GM12878 (cell line): ENCODE data around the gene ZNF641. TPM values are rescaled to one million over a fixed set of nuclear protein-coding genes. Genes with fewer than 3 reads are reported as not detected.

Source experiments
- ATAC-seq: fragments of 200-7000 bp; cut with Tn5 transposase; 3 replicates; pipeline ENCODE4 v1.9.1; 2020; ENCODE audit warnings: mild to moderate bottlenecking, moderate library complexity
- BruUV-seq: library from RNA; stranded (reverse); fragments of 400-500 nt; replicated peaks from 2 replicates; lab custom pipeline; 2021; lab: Mats Ljungman, UMichigan
- CTCF ChIA-PET: fragments of 300-600 bp; sonication (Branson Sonifier 250); formaldehyde crosslinking; extraction: SDS; loops from one replicate; lab custom pipeline; 2021; ENCODE audit warnings: inconsistent platforms; lab: Yijun Ruan, JAX
- POLR2A ChIA-PET: fragments of 350-600 bp; formaldehyde crosslinking; extraction: SDS; loops from one replicate; lab custom pipeline; 2021; ENCODE audit warnings: inconsistent platforms; lab: Charles Lee
- RAD21 ChIA-PET: fragments of 300-600 bp; sonication (Branson Sonifier 250); formaldehyde crosslinking; loops from one replicate; lab custom pipeline; 2023; ENCODE audit warnings: antibody characterized with exemption; ENCODE audit not compliant: unreplicated experiment; lab: Charles Lee
- SMC1A ChIA-PET: fragments of 300-600 bp; sonication (Branson Sonifier 250); formaldehyde crosslinking; loops from one replicate; lab custom pipeline; 2023; ENCODE audit not compliant: unreplicated experiment, uncharacterized antibody; lab: Charles Lee
- DNase-seq: peaks from one replicate; pipeline ENCODE4 v3.0.0-alpha.2; 2011; ENCODE audit warnings: low read depth, low spot score
- FAIRE-seq: peaks from 3 replicates; lab custom pipeline; 2011; peaks lifted over from hg19 to GRCh38; lab: Jason Lieb, UNC
- H2AFZ ChIP-seq: 2 replicates; pipeline ENCODE4 v1.6.0; 2011; ENCODE audit warnings: low read depth, low read length, control low read depth; ENCODE audit not compliant: control insufficient read depth
- H3K27ac ChIP-seq: 2 replicates; pipeline ENCODE4 v1.5.1; 2011; ENCODE audit warnings: control low read depth; ENCODE audit not compliant: control insufficient read depth, insufficient read depth
- H3K27me3 ChIP-seq, 2 experiments: replicated peaks in 1 of 2; 2 replicates each; pipeline versions ENCODE4 v1.6.0 to v1.6.1; 2011; ENCODE audit warnings: low read length in 1 of 2; ENCODE audit not compliant: control insufficient read depth in 2 of 2, insufficient read depth in 2 of 2
- H3K36me3 ChIP-seq, 2 experiments: 2 replicates each; pipeline ENCODE4 v1.5.1; 2011; ENCODE audit warnings: low read length in 1 of 2; ENCODE audit not compliant: control insufficient read depth in 2 of 2, insufficient read depth in 2 of 2
- H3K4me1 ChIP-seq: 2 replicates; pipeline ENCODE4 v1.6.1; 2011; ENCODE audit warnings: mild to moderate bottlenecking, low read length, moderate library complexity, mixed read lengths; ENCODE audit not compliant: control insufficient read depth, insufficient read depth
- H3K4me2 ChIP-seq: 2 replicates; pipeline ENCODE4 v1.6.0; 2011; ENCODE audit warnings: control low read depth; ENCODE audit not compliant: control insufficient read depth, insufficient read depth
- H3K4me3 ChIP-seq: fragments of 200-600 bp; sonication (generic); 2 replicates; pipeline ENCODE4 v1.5.1; 2016
- H3K79me2 ChIP-seq: 2 replicates; pipeline ENCODE4 v1.6.0; 2011; ENCODE audit warnings: low read length; ENCODE audit not compliant: control insufficient read depth, insufficient read depth
- H3K9ac ChIP-seq: 2 replicates; pipeline ENCODE4 v1.8.0; 2011; ENCODE audit warnings: low read length, control low read depth, mixed read lengths; ENCODE audit not compliant: control insufficient read depth, insufficient read depth
- H3K9me3 ChIP-seq: replicated peaks from 3 replicates; pipeline ENCODE4 v1.5.1; 2011; ENCODE audit warnings: mild to moderate bottlenecking, low read length; ENCODE audit not compliant: control insufficient read depth, insufficient read depth
- H4K20me1 ChIP-seq: 2 replicates; pipeline ENCODE4 v1.6.0; 2011; ENCODE audit not compliant: control insufficient read depth, insufficient read depth
- BRCA1 ChIP-seq: IDR thresholded peaks from 2 replicates; pipeline ENCODE4 v1.6.1; 2011; ENCODE audit warnings: low read depth, low read length, improper control_type of control experiment
- PAX8 ChIP-seq: fragments of 450-650 bp; IDR thresholded peaks from 2 replicates; pipeline ENCODE4 v1.6.1; 2017; ENCODE audit warnings: mild to moderate bottlenecking, moderate library complexity
- ZNF384 ChIP-seq: IDR thresholded peaks from 2 replicates; pipeline ENCODE4 v1.6.1; 2012; ENCODE audit warnings: low read depth, mild to moderate bottlenecking, low read length, improper control_type of control experiment, borderline replicate concordance
- WGBS: methylation state at CpG from one replicate; pipeline ENCODE4 v1.1.6; 2016; ENCODE audit warnings: low lambda C conversion rate; ENCODE audit not compliant: insufficient replicate concordance, insufficient coverage; ENCODE audit errors: missing lambda C conversion rate; 5-methylcytosine and 5-hydroxymethylcytosine counted together
- in situ Hi-C: fragments of 300-500 bp; cut with MboI; formaldehyde crosslinking; loops from 9 replicates; pipeline ENCODE4 v1.14.3; 2018; ENCODE audit warnings: mixed read lengths
- intact Hi-C: fragments of 100-400 bp; cut with micrococcal nuclease; formaldehyde crosslinking; loops from one replicate; pipeline ENCODE4 v1.14.2; 2022; ENCODE audit not compliant: unreplicated experiment
- polyA plus RNA-seq, 11 experiments: library from polyadenylated mRNA; depleted of rRNA in 4 of 11; unstranded in 6 of 11; stranded (reverse) in 5 of 11; fragments of >200 nt; fragmentation: Nextera tagmentation in 4 of 11; fragmentation: Illumina TruSeq in 1 of 11; extraction: Ambion mirVana in 4 of 11; extraction: Trizol in 1 of 11; gene quantifications; 1 replicate in 1 of 11; 2 replicates in 10 of 11; pipeline versions ENCODE4 v1.2.1 to v1.2.3, GENCODE V29; 2011 to 2016; ENCODE audit warnings: inconsistent platforms in 2 of 11, missing spikeins in 2 of 11, low read depth in 1 of 11
- total RNA-seq, 4 experiments: library from RNA; depleted of rRNA in 3 of 4; stranded (reverse); fragments of >200 nt in 3 of 4; fragmentation: Illumina TruSeq in 1 of 4; extraction: Trizol in 1 of 4; gene quantifications; 2 replicates each; pipeline versions ENCODE4 v1.2.1 to v1.2.3, GENCODE V29; 2013 to 2021
- TF ChIP-seq, protein P1 (sequence below): fragments of 150-350 bp; IDR thresholded peaks from 2 replicates; pipeline ENCODE4 v1.6.1; 2016; ENCODE audit warnings: low read depth, low read length

The ZNF641 gene
- total and polyA plus RNA-seq, 10 of the 15 experiments (the other 5 are each of a cell fraction or from before 2014, with no cell fraction given): 1.1 to 10.3 (median 6.3) TPM

GRCh38 chr12:48329199-48329939 is 21.4 kb downstream of the ZNF641 start:
- DNase-seq: no peak
- POLR2A ChIA-PET: interaction anchor here (0.6 kb wide), 1 partner anchor 400 kb away, joined by 5 read pairs; no protein-coding TSS in a partner anchor
- H3K9me3 ChIP-seq: no peaks in the 10 kb centered on the region
- no peaks in the 10 kb centered on the region for H3K79me2 ChIP-seq
- H4K20me1 ChIP-seq: no peaks in the 10 kb centered on the region
- intact Hi-C loops: no loop called here
- BruUV-seq: no TSS peak
- H3K4me1 ChIP-seq: no peaks in the 10 kb centered on the region
- TF ChIP-seq PAX8 (no peak), BRCA1 (no peak), ZNF384 (no peak)
- TF ChIP-seq, protein P1, sequence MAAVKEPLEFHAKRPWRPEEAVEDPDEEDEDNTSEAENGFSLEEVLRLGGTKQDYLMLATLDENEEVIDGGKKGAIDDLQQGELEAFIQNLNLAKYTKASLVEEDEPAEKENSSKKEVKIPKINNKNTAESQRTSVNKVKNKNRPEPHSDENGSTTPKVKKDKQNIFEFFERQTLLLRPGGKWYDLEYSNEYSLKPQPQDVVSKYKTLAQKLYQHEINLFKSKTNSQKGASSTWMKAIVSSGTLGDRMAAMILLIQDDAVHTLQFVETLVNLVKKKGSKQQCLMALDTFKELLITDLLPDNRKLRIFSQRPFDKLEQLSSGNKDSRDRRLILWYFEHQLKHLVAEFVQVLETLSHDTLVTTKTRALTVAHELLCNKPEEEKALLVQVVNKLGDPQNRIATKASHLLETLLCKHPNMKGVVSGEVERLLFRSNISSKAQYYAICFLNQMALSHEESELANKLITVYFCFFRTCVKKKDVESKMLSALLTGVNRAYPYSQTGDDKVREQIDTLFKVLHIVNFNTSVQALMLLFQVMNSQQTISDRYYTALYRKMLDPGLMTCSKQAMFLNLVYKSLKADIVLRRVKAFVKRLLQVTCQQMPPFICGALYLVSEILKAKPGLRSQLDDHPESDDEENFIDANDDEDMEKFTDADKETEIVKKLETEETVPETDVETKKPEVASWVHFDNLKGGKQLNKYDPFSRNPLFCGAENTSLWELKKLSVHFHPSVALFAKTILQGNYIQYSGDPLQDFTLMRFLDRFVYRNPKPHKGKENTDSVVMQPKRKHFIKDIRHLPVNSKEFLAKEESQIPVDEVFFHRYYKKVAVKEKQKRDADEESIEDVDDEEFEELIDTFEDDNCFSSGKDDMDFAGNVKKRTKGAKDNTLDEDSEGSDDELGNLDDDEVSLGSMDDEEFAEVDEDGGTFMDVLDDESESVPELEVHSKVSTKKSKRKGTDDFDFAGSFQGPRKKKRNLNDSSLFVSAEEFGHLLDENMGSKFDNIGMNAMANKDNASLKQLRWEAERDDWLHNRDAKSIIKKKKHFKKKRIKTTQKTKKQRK: no peak
- no peak overlapping the region for H3K27ac ChIP-seq
- ATAC-seq: no peak
- in situ Hi-C loops: no loop called here
- WGBS: 84% methylated on average over 47 of the region's 55 CpGs
- H3K27me3 ChIP-seq: no peaks in the 10 kb centered on the region; a peak in 1 of 4 replicates
- no peak overlapping the region for H3K4me3 ChIP-seq
- H2AFZ ChIP-seq: no peak overlapping the region
- no peak overlapping the region for H3K9ac ChIP-seq
- CTCF ChIA-PET: no interaction called here
- RAD21 ChIA-PET: no interaction called here
- H3K4me2 ChIP-seq: no peak overlapping the region
- FAIRE-seq: no peak
- H3K36me3 ChIP-seq: no peaks in the 10 kb centered on the region
- SMC1A ChIA-PET: no interaction called here
